Progenitor cell of endocrine pancreas (in vitro differentiated cells): ENCODE measurements around the gene PKD2. TPM values are rescaled to one million over a fixed set of nuclear protein-coding genes. Genes with fewer than 3 reads are reported as not detected.

Experiments used
- DNase-seq: peaks from one replicate; pipeline ENCODE4 v3.0.0; 2021; ENCODE audit warnings: low spot score; ENCODE audit not compliant: unreplicated experiment
- H3K27ac Mint-ChIP-seq: 2 replicates; pipeline ENCODE4 v1.8.0; 2021; ENCODE audit warnings: mild to moderate bottlenecking, moderate library complexity, mixed read lengths
- H3K27me3 Mint-ChIP-seq: 2 replicates; pipeline ENCODE4 v1.8.0; 2021; ENCODE audit warnings: mixed read lengths
- H3K36me3 Mint-ChIP-seq: 2 replicates; pipeline ENCODE4 v1.8.0; 2022; ENCODE audit warnings: mixed read lengths; ENCODE audit not compliant: insufficient read depth
- H3K4me1 Mint-ChIP-seq: 2 replicates; pipeline ENCODE4 v1.8.0; 2021; ENCODE audit warnings: low read depth, mixed read lengths
- H3K4me3 Mint-ChIP-seq: 2 replicates; pipeline ENCODE4 v1.8.0; 2021; ENCODE audit warnings: low read depth, mild to moderate bottlenecking, moderate library complexity, mixed read lengths
- H3K9me3 Mint-ChIP-seq: 2 replicates; pipeline ENCODE4 v1.8.0; 2021; ENCODE audit warnings: low read depth, mixed read lengths
- CTCF ChIP-seq: fragments of 200-600 bp; sonication (generic); IDR thresholded peaks from one replicate; pipeline ENCODE4 v1.5.0; 2021; ENCODE audit warnings: antibody characterized with exemption, mild to moderate bottlenecking; ENCODE audit not compliant: unreplicated experiment
- total RNA-seq: library from RNA; stranded (reverse); gene quantifications from 2 replicates; pipeline ENCODE4 v1.2.1, GENCODE V29; 2021

PKD2 gene
- total RNA-seq, 1 donor from 2014 or later, result 41.1 TPM

GRCh38 chr4:88002786-88003185 is 4.6 kb upstream of the PKD2 start:
- H3K27ac Mint-ChIP-seq, result no peak overlapping the region
- TF ChIP-seq CTCF, result no peak
- no peak for DNase-seq
- H3K9me3 Mint-ChIP-seq, result no peaks in the 10 kb centered on the region
- peaks cover 3% of the 10 kb centered on the region for H3K4me1 Mint-ChIP-seq
- H3K27me3 Mint-ChIP-seq, result peaks cover 36% of the 10 kb centered on the region
- no peaks in the 10 kb centered on the region for H3K36me3 Mint-ChIP-seq
- H3K4me3 Mint-ChIP-seq, result no peak overlapping the region

GRCh38 chr4:88003261-88003660 is 4.2 kb upstream of the PKD2 start:
- TF ChIP-seq CTCF, result no peak
- no peak for DNase-seq
- Mint-ChIP-seq H3K27me3 (peaks cover 36% of the 10 kb centered on the region), H3K4me3 (no peak overlapping the region), H3K36me3 (no peaks in the 10 kb centered on the region), H3K9me3 (no peaks in the 10 kb centered on the region), H3K4me1 (peaks cover 3% of the 10 kb centered on the region), H3K27ac (no peak overlapping the region)

- Mint-ChIP-seq H3K4me3 (no peak overlapping the region), H3K9me3 (no peaks in the 10 kb centered on the region), H3K27ac (no peak overlapping the region), H3K36me3 (no peaks in the 10 kb centered on the region), H3K27me3 (peaks cover 36% of the 10 kb centered on the region), H3K4me1 (peaks cover 13% of the 10 kb centered on the region)
- no peak for TF ChIP-seq CTCF
- DNase-seq, result no peak
These were observed 2.4 kb upstream of the PKD2 start for GRCh38 chr4:88005076-88005475.

- Mint-ChIP-seq H3K9me3 (no peaks in the 10 kb centered on the region), H3K4me3 (no peak overlapping the region), H3K27me3 (peaks cover 36% of the 10 kb centered on the region), H3K27ac (no peak overlapping the region), H3K4me1 (peaks cover 19% of the 10 kb centered on the region), H3K36me3 (peaks cover 2% of the 10 kb centered on the region)
- no peak for TF ChIP-seq CTCF
- no peak for DNase-seq
These were observed 1.5 kb upstream of the PKD2 start for GRCh38 chr4:88005946-88006345.

GRCh38 chr4:88006956-88007303 is 505 bp upstream of the PKD2 start:
- no peak for DNase-seq
- Mint-ChIP-seq H3K27me3 (peaks cover 36% of the 10 kb centered on the region), H3K27ac (peak overlapping the region; percentile 32), H3K4me1 (peaks cover 19% of the 10 kb centered on the region), H3K36me3 (peaks cover 2% of the 10 kb centered on the region), H3K4me3 (peak overlapping the region; percentile 86), H3K9me3 (no peaks in the 10 kb centered on the region)
- no peak for TF ChIP-seq CTCF
